ACC112 (cell line): Measurements from ENCODE around the gene ALOX15B.
"Not testable (repeated sequence)": the region's sequence is repeated elsewhere in the genome, so short reads cannot be mapped to it uniquely, and the experiment has no call there.

Experiments used
- H2AFZ ChIP-seq: fragments of 200-600 bp; sonication (generic); one replicate; pipeline ENCODE4 v1.6.0; 2017; ENCODE audit warnings: antibody characterized with exemption, low read length; ENCODE audit not compliant: unreplicated experiment
- H3K27ac ChIP-seq: fragments of 200-600 bp; sonication (generic); 2 replicates; pipeline ENCODE4 v1.5.1; 2014; ENCODE audit warnings: low read depth, mild to moderate bottlenecking, antibody characterized with exemption, low read length, moderate library complexity
- H3K27me3 ChIP-seq: fragments of 200-600 bp; sonication (generic); 2 replicates; pipeline ENCODE4 v1.6.1; 2014; ENCODE audit warnings: mild to moderate bottlenecking, antibody characterized with exemption, low read length, moderate library complexity, mixed read lengths; ENCODE audit not compliant: insufficient read depth
- H3K36me3 ChIP-seq: fragments of 200-600 bp; sonication (generic); 2 replicates; pipeline ENCODE4 v1.6.1; 2016; ENCODE audit warnings: mild to moderate bottlenecking, antibody characterized with exemption, low read length, moderate library complexity, mixed read lengths; ENCODE audit not compliant: insufficient read depth
- H3K4me1 ChIP-seq: fragments of 200-600 bp; sonication (generic); one replicate; pipeline ENCODE4 v1.6.1; 2016; ENCODE audit warnings: low read length, mixed read lengths; ENCODE audit not compliant: insufficient read depth, unreplicated experiment, control insufficient read depth
- H3K4me3 ChIP-seq: fragments of 200-600 bp; sonication (generic); 2 replicates; pipeline ENCODE4 v1.5.1; 2014; ENCODE audit warnings: mild to moderate bottlenecking, low read depth, low read length
- H3K79me2 ChIP-seq: fragments of 200-600 bp; sonication (generic); one replicate; pipeline ENCODE4 v1.6.0; 2016; ENCODE audit warnings: low read length; ENCODE audit not compliant: control insufficient read depth, unreplicated experiment, insufficient read depth

Gene ALOX15B

GRCh38 chr17:8075081-8075480, 36.2 kb downstream of the ALOX15B start:
- H3K4me3 ChIP-seq: no peak overlapping the region
- H3K36me3 ChIP-seq: no peaks in the 10 kb centered on the region
- no peaks in the 10 kb centered on the region for H3K79me2 ChIP-seq
- H3K27me3 ChIP-seq: peaks cover 68% of the 10 kb centered on the region
- H3K27ac ChIP-seq: no peak overlapping the region
- H2AFZ ChIP-seq: no peak overlapping the region
- H3K4me1 ChIP-seq: peaks cover 4% of the 10 kb centered on the region

DNA sequence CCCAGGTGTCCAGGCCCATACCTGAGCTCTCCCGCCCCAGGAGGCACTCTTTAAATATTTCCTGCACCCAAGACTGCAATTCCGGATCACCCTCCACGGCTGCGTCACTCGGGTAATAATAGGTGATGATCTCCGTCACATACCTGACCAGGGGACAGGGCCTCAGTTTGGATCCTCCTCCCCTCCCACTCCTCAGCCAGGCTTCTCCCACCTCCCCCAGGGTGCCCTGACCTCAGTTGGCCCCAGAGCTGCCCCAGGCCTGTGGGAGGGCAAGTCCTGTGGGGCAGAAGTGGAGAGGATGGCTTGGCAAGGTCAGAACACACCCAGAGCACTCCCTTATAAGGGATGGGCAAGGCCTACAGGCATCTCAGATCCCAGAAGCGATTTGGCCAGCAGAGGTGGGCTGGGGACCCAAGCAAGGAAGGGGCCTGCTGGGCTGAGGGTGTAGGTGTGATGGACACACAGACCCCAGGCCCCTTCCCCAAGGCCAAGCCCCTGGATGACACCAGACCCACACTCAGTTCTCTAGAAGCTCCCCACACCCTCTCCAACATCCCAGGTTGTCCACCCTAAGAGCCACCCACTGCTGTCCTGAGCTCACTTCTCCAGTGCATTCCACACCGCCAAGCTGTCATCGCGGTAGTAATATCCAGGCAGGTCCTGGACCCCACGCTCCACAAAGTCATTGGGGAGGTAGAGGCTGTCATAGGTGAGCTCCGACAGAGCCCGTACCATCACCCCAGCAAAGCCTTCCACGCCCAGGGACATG, 36.9 kb downstream of the ALOX15B start:
- H3K27ac ChIP-seq: no peak overlapping the region
- no peak overlapping the region for H2AFZ ChIP-seq
- H3K4me3 ChIP-seq: no peak overlapping the region
- peaks cover 11% of the 10 kb centered on the region for H3K4me1 ChIP-seq
- H3K27me3 ChIP-seq: peaks cover 67% of the 10 kb centered on the region
- H3K36me3 ChIP-seq: no peaks in the 10 kb centered on the region
- no peaks in the 10 kb centered on the region for H3K79me2 ChIP-seq

DNA sequence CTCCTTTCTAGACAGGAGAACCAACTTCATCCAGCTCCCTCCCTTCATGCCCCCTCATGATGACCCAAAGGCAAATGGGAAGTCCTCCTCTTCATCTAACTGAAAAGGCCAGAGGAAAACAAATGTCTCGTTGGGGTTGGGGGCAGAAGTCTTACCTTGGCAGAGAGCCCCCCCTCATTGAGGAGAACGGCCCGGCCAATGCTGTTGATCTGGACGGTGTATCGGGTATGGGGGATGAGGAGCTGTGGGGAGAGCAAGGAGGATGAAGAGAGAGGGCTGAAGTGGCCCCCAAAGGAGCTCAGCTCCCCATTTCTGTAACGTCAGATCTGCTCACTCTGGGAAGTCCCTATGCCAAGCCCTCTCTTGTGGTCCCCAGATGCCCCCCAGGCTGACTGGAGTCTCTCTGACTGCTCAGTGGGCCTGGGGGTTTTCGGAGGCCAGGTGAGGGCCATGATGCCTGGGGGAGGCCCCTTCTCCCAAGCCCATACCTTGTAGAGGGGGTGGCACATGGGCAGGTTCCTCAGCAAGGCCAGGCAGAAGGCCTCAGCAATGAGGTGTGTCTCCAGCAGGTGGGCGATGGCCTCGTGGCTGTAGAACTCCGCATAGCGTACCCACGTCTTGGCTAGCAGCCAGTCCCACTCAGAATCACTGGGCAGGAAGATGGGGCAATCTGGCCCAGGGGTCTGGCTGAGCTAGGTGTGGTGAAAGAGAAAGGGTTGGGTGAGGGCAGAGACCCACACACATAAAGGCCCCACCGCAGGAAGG, 37.8 kb downstream of the ALOX15B start:
- H3K4me1 ChIP-seq: peaks cover 15% of the 10 kb centered on the region
- peaks cover 57% of the 10 kb centered on the region for H3K27me3 ChIP-seq
- H3K36me3 ChIP-seq: no peaks in the 10 kb centered on the region
- no peak overlapping the region for H2AFZ ChIP-seq
- no peak overlapping the region for H3K4me3 ChIP-seq
- no peak overlapping the region for H3K27ac ChIP-seq
- no peaks in the 10 kb centered on the region for H3K79me2 ChIP-seq

GRCh38 chr17:8077939-8078338, 39.1 kb downstream of the ALOX15B start:
- H3K27me3 ChIP-seq: peaks cover 55% of the 10 kb centered on the region
- H3K4me3 ChIP-seq, H3K36me3 ChIP-seq, H3K27ac ChIP-seq, H3K79me2 ChIP-seq, H2AFZ ChIP-seq: not testable (repeated sequence)
- peaks cover 13% of the 10 kb centered on the region for H3K4me1 ChIP-seq

GRCh38 chr17:8079291-8080207, 40.7 kb downstream of the ALOX15B start:
- Histone ChIP-seq H3K27ac (no peak overlapping the region), H2AFZ (peak overlapping the region; percentile 96), H3K27me3 (peaks cover 40% of the 10 kb centered on the region), H3K79me2 (no peaks in the 10 kb centered on the region), H3K4me3 (peak overlapping the region; percentile 81), H3K4me1 (peaks cover 11% of the 10 kb centered on the region), H3K36me3 (no peaks in the 10 kb centered on the region)

GRCh38 chr17:8080208-8080798, 41.4 kb downstream of the ALOX15B start:
- Histone ChIP-seq H3K27ac (no peak overlapping the region), H3K4me1 (peaks cover 11% of the 10 kb centered on the region), H2AFZ (peak overlapping the region; percentile 96), H3K4me3 (peak overlapping the region; percentile 81), H3K79me2 (no peaks in the 10 kb centered on the region), H3K36me3 (no peaks in the 10 kb centered on the region), H3K27me3 (peaks cover 32% of the 10 kb centered on the region; the same call in 1 of the 2 replicates)

DNA sequence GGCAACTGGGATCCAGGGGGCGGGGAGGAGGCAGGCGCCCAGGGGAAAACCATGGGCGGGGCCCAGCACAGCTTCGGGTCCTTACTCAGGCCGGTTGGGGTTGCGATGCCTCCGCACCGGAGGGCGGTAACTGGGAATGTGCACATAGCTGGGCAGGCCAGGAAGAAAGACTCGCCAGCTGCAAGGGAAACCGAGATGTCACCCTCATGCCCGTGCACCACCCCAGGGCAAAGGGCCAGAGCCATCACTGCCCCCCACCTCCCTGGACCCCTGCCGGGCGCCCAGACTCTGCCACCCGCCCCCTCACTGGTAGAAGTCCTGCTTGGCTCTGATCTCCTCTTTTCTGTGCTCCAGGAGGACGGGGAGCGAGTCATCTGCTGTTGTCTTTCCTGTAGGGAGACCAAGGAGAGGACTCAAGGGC, 42.0 kb downstream of the ALOX15B start:
- H3K27me3 ChIP-seq: peaks cover 27% of the 10 kb centered on the region; the same call in 1 of the 2 replicates
- no peaks in the 10 kb centered on the region for H3K36me3 ChIP-seq
- H3K4me1 ChIP-seq: peaks cover 11% of the 10 kb centered on the region
- H3K4me3 ChIP-seq: no peak overlapping the region
- H3K79me2 ChIP-seq: no peaks in the 10 kb centered on the region
- no peak overlapping the region for H2AFZ ChIP-seq
- no peak overlapping the region for H3K27ac ChIP-seq

- Histone ChIP-seq H3K27ac (no peak overlapping the region), H3K27me3 (peaks cover 25% of the 10 kb centered on the region), H3K4me1 (peaks cover 11% of the 10 kb centered on the region), H3K36me3 (no peaks in the 10 kb centered on the region), H3K4me3 (no peak overlapping the region), H3K79me2 (no peaks in the 10 kb centered on the region), H2AFZ (no peak overlapping the region)
These were observed 43.0 kb downstream of the ALOX15B start for GRCh38 chr17:8081876-8082275.

DNA sequence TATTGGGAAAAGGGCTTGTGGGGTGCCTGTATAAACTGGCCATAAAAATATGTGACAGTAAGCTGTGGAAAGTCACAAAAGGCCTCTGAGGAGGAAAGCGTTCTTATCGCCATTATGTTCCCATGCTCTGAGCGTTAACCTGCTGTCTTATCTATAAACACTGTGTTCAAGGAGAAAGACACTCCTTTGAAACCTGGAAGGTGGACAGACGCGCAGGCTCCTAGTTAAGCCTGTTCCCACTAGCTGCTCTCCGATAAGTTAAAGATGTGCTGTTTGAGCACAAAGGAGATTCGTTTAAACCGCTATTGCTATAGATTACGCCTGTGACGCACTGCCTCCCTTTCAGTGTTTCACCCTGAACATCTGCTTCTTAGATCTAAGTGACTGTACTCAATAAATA, 43.4 kb downstream of the ALOX15B start:
- peaks cover 22% of the 10 kb centered on the region for H3K27me3 ChIP-seq

GRCh38 chr17:8084250-8084649, 45.4 kb downstream of the ALOX15B start:
- Histone ChIP-seq H3K79me2 (no peaks in the 10 kb centered on the region), H3K4me3 (no peak overlapping the region), H2AFZ (no peak overlapping the region), H3K4me1 (peaks cover 11% of the 10 kb centered on the region), H3K36me3 (no peaks in the 10 kb centered on the region), H3K27ac (no peak overlapping the region), H3K27me3 (peaks cover 30% of the 10 kb centered on the region)

More for the DNA sequence above, 43.4 kb downstream of the ALOX15B start:
- Histone ChIP-seq H3K27ac (no peak overlapping the region), H3K79me2 (no peaks in the 10 kb centered on the region), H2AFZ (no peak overlapping the region), H3K36me3 (no peaks in the 10 kb centered on the region), H3K4me3 (no peak overlapping the region), H3K4me1 (peaks cover 11% of the 10 kb centered on the region)
